ENCODE results near the gene CMKLR1. TPM values are rescaled to one million over a fixed set of nuclear protein-coding genes. Genes with fewer than 3 reads are reported as not detected.

Gene CMKLR1
- polyA plus RNA-seq, 1 donor = 4.5 TPM

DNA sequence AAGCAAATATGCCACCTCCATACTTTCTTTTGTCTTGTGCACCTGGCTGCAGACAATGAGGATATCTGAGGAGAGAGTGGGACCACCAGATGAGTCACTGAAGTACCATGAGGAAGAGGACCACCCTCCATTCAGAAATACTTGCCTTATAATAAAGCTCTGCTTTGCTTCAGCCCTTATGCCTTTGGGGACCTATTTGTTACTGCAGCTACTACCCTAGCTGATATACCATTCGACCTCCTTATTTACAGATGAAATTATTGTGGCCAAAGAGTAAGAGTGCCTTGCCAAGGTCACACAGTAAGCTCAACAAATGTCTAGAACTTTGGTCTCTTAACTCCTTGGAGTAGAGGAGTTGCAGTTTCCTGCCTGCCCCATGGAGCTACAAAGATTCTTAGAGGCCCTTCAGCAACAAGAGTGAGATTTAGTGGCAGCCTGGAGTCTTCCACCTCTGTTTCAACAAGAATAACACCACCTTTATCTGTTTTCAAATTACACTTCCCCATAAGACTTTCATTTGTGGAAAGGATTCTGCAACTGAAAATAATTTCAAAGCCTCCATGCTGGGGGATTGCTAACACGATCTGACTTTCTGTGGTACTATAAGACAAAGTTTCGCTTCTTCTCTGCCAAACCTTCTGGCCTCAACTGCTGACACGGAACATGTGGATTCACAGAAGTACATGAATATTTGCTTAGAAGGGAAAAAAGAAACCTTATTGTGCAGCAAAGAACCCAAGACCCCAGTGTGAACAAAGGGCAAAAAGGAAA is 3.6 kb downstream of the CMKLR1 start:
- no peak for DNase-seq

DNA sequence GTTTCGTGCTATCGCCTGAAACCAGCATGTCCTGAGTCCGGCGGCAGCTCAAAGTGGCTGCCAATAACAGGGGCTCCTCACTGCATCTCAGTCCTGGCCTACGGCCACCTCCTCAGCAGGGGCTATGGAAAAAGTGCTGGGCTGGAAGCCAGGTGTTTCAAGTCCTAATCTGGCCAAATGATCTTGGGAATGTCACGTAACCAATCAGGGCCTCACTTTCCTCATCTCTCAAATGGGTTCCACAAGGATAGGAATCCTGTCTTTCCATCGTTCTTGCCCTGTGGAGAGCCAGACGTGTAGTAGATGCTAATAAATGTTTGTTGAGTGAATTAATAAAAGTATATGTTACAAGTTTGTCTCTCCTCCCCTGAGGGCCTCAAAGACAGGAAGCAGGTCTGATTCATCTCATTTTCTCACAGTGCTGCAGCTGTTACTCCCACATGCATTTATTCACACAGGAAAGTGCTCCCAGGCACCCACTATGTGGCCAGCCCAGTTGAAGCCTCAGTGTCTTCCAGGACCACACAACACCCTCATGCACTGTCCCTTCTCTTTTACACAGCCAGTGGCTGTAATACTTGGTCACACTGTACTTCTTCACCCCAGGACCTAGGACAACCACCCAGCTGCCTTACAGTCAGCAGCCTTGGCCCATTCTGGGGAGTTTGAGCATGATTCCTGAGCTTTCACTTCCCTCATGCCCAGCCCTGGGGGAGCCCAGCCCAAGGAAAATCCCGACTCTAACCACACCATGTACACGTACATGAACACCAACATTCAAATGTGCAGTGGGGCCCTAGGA is 5.0 kb downstream of the CMKLR1 start:
- DNase-seq = no peak

DNA sequence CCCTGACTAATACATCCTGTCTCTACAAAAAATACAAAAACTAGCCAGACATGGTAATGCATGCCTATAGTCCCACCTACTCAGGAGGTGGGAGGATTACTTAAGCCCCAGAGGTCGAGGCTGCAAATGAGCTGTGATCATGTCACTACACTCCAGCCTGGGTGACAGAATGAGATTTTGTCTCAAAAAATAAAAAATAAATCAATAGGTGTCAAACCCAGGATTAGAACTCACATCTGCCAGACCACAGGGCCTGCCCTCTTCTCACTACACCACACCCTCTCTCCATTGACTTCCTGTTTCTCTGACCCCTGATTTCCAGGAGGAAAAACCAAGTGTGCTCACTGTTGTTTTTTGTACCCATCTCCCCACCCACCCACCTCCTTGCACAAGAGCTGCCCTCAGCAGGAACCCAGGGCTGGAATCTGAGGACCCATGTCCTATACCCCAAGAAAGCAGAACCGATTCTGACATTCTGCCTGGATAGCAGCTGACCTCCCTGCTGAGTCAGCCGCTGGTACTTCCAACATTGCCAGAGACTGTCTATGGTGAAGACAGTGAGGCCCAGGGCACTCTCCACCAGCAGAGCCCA is 6.2 kb downstream of the CMKLR1 start:
- peak; percentile 50 for DNase-seq

DNA sequence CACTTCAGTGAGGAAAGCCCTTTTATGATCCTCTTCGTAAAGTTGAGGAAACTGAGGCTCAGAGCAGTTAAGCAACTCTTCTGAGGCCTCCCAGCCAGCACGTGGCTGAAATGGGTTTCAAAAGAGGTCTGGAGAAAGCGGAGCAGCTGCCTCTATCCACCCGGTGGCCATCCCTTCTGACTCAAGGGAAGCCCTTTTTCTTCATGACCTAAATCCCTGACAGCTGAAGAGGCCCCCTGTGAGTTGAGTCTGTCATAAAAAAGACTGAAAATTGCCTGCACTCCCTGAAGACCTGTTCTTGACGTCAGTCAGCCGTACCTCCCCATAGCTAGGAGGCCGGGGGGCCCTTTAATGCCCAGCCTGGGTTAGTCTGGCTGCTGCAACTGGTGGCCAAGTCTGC is 10.7 kb downstream of the CMKLR1 start:
- no peak for DNase-seq

DNA sequence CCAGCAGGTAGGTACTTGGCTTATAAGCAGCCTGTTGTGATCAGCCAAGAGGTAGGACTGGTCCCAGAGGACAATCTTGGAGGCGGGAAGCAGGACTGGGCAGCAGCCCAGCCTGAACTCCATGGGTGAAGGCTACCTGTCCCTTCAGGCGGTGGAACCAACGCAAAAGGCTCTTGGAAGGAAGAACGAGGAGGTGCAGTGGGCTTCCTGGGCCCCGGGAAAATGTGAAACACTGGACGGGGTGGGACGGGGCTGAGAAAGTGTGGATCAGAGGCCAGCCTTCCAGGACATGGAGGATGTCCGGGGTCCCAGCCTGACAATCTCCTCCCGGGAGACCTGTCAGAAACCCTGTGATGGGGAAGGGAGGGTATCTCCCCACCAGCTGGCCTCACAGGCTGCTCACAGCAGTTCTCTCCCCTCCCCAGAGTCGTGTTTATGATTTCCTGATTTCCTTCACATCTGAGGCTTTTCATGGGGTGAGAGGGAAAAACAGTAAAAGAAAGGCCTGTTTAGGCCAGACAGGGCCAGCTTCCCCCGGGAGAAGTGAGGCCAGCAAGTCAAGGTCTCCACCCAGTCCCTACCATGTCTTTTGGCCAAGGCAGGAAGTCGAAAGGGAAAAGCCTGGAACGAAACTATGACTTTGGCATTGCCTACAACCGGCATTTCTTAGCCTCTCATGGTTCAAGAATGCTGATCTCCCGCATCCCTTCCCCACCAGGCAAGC is 11.3 kb downstream of the CMKLR1 start:
- DNase-seq = no peak

DNA sequence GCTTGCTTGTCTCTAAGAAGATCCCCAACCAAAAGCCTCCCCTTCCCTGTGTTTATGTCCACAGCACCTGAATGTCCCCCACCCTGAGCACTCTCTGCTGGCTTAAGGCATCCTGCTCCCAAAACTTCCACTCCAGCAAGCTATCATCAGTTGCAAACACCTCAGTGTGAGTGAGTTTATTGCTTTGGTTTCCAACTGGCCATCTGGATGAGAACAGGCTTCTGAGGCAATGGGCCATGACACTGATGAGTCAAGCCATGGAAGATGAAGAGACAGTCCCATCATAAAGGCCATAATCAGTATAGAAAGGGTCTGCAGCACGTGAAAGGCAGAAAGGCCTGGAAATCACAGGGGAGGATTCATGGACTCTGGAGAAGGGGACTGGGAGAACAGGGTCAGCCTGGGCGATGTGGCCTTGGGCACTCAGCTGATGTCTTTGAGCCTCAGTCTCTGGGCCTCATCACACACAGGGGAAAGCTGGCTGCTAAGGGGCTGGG is 12.8 kb downstream of the CMKLR1 start:
- DNase-seq = no peak

DNA sequence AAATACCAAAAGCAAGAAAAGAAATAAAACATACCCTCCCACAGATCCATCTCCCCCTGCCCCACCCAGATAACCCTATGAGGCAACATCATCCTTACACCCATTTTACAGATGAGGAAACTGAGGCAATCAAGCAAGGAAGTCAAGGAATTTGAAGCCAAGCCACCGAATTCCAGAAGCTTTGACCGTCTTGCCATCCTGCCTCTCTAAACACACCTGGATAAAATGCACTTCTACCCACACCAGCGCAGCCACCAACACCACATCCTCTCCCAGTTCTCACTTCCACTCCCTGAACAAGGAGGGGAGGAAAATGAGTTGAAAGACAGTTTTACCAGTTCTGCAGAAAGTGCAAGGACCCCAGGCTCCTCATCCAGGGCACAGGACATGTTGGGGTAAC is 13.6 kb downstream of the CMKLR1 start:
- DNase-seq = no peak

DNA sequence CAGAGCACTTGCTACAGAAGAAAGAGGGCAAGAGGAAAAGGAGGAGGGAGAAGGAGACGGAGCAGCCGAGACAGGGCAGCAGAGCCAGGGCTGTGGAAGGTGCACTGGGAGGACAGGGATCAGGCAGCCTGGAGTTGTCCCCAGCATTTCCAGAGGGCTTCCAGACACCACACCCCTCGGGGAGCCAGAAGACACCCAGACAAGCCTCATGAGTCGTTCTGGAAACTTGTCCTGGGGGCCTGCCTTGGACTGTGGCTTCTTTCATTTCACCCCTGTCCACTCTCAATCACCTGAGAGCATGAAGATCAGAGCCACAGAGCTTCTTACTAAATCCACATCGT is 14.1 kb downstream of the CMKLR1 start:
- DNase-seq = no peak

DNA sequence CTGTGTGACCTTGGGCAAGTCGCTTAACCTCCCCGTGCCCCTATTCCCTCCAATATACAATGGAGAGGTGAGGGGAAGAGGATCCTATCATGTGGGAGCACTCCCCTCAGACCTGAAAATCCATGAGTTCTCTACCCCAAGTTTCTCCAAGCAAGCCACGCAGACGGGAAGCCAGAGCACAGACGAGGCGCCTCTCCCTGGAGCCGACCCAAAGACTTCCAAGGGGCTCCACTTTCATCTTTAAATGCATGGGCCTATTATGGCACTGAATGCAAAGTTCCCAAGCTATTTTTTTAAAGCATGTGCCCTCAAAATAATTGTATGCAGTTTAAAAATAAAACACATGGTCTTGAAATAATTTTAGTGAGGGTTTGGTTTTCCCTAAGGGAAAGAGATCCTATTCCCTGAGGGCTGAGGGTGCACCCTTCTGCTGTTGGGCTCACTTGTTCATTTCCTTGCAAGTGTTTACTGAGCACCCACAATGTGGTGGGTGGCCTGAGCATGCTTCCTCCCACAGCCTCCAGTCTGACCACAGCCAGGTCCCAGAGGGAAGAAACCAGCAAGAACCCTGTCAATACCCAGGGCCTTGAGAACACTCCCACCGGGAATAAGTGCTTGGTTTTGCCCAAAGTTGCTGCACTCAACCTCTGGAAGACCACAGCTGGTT is 14.6 kb downstream of the CMKLR1 start:
- DNase-seq = no peak

DNA sequence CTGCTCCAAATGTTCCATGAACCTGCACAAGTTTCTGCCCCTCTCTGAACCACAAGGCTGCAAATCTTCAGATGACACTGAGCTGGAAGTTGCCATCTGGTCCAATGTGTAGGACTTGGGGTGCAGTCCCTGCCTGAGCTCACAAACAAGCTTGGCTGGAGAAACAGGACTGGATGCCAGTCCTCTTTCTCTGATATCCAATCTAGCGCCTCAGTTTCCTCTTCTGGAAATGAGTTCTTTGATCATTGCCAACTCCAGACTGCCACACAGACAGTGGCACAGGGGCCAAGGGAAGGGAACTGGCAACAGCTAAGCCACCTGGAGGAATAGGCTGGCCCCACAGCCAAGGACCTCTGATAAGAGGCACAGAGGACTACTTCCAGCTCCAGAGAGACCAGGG is 15.5 kb downstream of the CMKLR1 start:
- DNase-seq = no peak

DNA sequence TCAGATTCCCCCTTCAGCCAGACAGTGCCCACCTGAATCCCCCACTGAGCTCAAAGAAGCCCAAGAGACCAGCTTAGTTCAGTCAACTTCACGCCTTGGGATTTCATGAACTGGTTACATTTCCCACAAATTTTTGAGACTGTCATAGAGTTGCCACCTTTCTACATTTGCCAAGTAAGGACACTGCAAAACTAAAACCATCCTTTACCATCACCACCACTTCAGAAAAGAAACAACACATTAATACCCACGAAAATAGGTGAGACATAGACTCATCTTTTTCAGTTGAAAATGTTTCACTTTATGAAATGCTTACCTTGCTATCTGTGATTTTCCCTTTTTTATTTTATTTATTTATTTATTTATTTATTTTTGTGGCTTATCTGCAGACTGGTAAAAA is 16.1 kb downstream of the CMKLR1 start:
- DNase-seq = no peak

DNA sequence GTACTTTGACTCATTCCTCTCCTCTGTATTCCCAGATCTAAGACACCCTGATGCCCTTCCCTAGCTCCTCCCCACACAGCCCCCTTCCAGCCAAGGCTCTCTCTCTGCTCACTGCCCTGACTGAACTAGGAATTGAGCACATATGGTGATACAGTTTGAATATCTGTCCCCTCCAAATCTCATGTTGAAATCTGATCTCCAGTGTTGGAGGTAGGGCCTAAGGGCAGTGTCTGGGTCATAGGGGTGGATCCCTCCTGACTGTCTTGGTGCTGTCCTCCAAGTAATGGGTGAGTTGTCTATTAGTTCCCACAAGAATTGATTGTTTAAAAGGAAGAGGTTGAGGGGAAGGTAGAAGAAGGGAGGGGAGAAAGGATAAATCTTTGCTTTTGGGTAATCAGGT is 17.4 kb downstream of the CMKLR1 start:
- DNase-seq = no peak

DNA sequence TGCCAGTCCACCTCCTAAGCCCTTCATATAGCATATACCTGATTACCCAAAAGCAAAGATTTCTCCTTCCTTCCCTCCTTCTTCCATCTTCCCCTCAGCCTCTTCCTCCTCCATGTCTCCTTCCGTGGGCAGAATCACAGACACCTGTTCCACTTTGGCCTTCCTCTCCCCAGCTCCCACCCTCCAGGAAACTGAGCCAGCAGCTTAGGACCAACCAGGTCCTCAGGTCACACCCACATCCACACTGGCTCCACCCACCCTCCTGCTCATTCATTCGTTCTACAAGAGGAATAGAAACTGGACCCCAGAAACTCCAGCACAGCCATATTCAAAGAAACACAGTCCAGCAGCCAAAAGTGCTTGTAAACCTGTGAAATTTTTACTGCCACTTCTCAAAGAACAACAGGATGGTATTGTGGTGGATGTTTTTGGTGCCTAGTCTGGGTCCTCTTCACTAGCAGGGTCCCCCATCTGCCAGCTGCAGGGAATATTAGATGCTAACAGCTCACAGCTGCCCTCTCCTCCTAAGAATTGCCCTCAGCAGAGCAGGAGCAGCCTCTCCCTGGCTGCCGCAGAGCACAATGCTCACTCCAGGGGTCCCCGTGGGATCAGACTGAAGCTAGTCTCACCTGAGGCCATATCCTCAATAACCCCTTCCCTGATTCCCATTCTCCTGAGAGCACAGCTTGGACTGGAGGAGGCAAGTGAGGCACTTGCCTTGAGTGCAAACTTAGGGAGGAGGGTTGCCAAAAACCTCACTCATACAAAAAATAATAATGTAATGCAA is 18.4 kb downstream of the CMKLR1 start:
- no peak for DNase-seq

DNA sequence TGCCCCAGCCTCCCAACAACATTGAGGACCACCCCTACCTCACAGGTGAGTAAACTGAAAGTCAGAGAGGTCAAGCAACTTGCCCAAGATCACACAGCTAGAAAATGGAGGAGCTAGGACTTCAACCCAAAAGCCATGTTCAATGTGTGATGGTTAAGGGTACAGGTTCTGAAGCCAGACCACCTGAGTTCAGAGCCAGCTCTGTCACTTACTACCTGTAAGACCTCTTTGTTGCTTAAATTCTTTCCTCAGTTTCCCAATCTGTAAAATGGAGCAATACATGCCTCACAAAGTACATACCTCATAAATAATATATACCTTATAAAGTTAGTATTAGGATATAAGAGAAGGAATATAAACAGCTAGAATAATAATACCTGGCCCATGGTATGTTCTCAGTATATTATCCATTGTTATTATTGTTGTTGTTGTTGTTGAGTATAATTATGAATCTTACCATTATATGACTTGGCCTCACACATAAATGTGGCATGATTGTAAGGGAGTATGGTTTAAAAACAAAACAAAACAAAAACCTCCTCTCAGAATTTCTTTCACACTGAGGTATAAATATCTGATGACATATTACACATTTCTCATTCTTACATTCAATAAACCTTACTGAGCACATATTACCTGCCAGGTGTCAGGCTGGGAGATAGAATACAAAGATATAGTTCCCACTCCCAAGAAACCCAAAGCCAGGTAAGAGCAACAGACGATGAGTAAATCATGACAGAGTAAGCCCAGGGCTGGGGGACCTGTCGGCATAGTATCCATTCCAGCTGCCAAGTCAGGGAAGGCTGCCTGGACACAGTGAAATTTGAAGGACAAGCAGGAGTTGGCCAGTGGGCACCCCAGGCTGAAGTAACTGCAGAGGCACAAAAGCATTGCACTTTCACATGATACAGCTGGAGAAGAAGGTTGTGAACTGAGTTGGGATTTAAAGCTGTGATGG is 19.6 kb downstream of the CMKLR1 start:
- no peak for DNase-seq

DNA sequence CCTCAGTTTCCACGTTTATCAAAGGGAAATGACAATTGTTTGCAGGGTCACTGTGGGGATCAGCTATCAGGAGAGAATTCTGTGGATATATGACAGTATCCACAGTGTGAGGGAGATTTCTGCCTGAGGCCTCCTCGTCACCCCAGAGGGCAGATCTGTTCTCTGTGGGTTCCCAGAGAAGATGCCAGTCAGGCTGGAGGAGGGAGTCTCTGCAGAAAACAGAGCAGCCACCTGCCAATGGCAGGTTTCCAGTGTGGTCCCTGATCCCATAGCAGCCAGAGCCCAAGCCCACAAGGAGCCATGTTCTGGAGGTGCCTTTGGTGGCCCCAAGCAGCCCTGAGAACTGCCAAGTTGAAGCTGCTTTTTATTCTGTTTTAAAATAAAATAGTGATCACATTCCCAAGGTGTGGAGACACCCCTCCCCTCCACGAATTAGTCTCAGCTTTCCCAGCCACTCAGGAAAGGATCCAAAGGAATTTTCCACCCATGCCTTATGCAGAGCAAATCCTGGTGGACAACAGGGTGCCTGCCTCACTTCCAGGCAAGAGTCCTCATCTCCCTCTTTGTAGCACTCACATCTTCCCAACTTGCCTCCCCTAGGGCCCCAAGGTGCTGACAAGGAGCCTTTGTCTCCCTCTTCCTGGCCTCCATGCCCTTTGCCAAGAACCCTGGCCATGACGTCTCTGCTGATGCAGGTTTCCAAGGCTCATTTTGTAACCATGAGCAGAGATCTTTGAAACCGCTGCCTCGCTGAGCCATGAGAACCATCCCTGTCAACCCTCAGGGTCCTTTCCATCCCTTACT is 20.4 kb downstream of the CMKLR1 start:
- no peak for DNase-seq

DNA sequence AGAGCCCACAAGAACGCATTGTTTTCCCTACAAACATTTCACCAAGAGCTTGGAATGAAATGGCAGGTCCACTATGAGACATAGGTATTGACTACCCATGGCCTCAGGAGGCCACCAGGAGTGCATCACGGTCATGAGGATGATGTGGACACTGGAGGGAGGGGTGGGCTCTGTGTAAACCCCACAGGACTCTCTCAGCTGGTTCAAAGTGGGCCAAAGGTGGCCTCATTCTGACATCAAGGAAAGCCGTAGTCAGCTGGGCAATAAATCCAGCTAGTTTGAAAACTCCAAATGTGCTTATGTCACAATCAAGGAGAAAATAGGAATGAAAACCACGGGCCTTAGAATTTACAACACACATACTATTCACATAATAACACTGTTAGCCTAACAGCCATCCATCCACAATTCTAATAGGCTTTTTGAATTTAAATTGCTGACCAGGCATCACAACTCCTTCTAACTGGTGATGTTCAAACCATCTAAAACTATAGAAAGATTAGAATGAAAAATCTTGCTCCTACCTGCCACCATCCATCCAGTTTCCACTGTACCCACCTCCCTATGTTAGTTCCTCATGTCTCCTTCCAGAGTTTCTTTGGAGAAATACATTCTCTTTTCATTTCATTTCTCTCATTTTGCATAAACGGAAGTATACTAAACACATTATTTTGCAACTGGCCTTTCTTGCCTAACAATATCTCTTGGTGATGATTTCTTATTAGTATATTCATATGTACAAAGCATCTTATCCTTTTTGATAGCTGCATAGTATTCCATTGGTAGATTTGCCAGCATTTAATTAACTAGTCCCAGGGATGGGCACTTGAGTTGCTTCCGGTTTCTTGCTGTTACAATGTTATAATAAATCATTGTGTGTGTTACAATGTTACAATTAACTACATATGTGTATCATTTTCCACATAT is 21.5 kb downstream of the CMKLR1 start:
- no peak for DNase-seq

DNA sequence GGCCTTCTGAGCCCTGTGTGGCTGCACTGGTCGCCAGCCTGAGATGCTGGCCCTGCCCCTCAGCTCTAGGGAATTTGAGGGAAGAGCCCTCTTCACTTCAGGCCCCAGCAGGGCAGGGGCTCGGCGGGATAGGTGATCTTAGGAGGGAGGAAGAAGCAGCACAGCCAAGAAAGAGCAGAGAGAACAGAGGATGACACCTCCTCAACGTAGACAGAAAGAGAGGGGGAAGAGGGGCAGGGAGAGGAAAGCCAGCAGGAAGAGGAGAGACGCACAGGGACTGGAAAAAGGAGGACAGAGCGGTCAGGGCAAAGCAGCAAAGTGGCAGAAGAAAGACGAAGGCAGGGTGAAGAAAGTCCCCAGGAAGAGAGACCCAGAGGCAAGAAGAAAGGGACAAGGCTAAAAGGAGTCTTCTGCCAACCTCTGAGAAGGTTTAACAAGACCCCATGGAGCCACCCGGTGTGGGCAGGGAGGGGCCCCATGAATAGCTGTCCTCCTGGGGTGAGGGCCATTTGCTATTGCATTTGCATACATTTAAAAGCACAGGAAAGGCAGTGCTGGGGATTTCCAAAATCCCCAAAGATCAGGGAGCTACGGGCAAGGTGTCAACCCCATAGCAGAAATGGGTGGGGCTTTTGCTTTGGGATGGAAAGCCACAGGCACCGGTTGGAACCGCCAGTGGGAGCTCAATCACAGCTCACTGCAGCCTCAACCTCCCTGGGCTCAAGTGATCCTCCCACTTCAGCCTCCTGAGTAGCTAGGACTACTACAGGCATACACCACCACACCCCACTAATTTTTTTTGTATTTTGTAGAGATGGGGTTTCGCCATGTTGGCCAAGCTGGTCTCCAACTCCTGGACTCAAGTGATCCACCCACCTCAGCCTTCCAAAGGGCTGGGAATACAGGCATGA is 22.7 kb downstream of the CMKLR1 start:
- DNase-seq = no peak

All from hindlimb muscle (tissue), 1 donor.